Mucosa of rectum (tissue), 2 donors: Measurements from ENCODE around the gene DDX46.

Source experiments
- H3K27ac ChIP-seq, 2 donors: one replicate each; pipeline ENCODE4 v1.7.0; 2013; ENCODE audit warnings: inconsistent platforms in 2 of 2, low read depth in 2 of 2, low read length in 2 of 2
- H3K27me3 ChIP-seq, 2 donors: one replicate each; pipeline ENCODE4 v1.7.0; 2013; ENCODE audit warnings: low read length in 2 of 2; ENCODE audit not compliant: control insufficient read depth in 2 of 2, insufficient read depth in 2 of 2
- H3K36me3 ChIP-seq, 2 donors: one replicate each; pipeline ENCODE4 v1.7.0; 2013; ENCODE audit warnings: low read length in 2 of 2; ENCODE audit not compliant: control insufficient read depth in 2 of 2, insufficient read depth in 2 of 2
- H3K4me1 ChIP-seq, 2 donors: one replicate each; pipeline ENCODE4 v1.7.0; 2013; ENCODE audit warnings: low read length in 2 of 2, mild to moderate bottlenecking in 1 of 2; ENCODE audit not compliant: control insufficient read depth in 2 of 2, insufficient read depth in 2 of 2
- H3K4me3 ChIP-seq, 2 donors: one replicate each; pipeline ENCODE4 v1.7.0; 2013; ENCODE audit warnings: low read length in 2 of 2
- H3K9ac ChIP-seq, 2 donors: one replicate each; pipeline ENCODE4 v1.7.0; 2013; ENCODE audit warnings: low read length in 2 of 2, low read depth in 1 of 2, mild to moderate bottlenecking in 1 of 2
- H3K9me3 ChIP-seq, 2 donors: one replicate each; pipeline ENCODE4 v1.7.0; 2013; ENCODE audit warnings: low read length in 2 of 2; ENCODE audit not compliant: control insufficient read depth in 2 of 2
- donor health status: healthy.
- donor health status: Normal muscosa, but diverticular disease.

DDX46 gene

DNA sequence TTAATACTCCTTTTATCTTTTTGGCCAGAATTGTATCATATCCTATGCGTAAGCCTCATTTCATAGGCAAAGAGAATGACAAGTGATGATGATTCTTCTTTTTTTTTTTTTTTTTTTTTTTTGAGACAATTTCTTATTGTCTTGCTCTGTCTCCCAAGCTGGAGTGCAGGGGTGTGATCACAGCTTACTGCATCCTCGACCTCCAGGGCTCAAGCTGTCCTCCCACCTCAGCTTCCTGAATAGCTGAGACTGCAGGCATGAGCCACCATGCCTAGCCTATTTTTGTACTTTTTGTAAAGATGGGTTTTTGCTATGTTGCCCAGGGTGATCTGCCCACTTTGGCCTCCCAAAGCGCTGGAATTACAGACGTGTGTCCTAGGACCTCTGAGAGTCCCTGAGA lies 45.2 kb downstream of the DDX46 start:
- Histone ChIP-seq H3K9me3 (no peaks in the 10 kb centered on the region), H3K9ac (no peak overlapping the region), H3K36me3 (peaks cover 20 to 25% of the 10 kb centered on the region in 2 donors), H3K27ac (no peak overlapping the region), H3K4me3 (no peak overlapping the region), H3K27me3 (no peaks in the 10 kb centered on the region), H3K4me1 (no peaks in the 10 kb centered on the region)

GRCh38 chr5:134813407-134813806 lies 54.8 kb downstream of the DDX46 start:
- Histone ChIP-seq H3K4me3 (no peak overlapping the region), H3K36me3 (peaks cover 37 to 41% of the 10 kb centered on the region in 2 donors), H3K9me3 (no peaks in the 10 kb centered on the region), H3K9ac (no peak overlapping the region), H3K4me1 (no peaks in the 10 kb centered on the region), H3K27me3 (no peaks in the 10 kb centered on the region), H3K27ac (no peak overlapping the region)

DNA sequence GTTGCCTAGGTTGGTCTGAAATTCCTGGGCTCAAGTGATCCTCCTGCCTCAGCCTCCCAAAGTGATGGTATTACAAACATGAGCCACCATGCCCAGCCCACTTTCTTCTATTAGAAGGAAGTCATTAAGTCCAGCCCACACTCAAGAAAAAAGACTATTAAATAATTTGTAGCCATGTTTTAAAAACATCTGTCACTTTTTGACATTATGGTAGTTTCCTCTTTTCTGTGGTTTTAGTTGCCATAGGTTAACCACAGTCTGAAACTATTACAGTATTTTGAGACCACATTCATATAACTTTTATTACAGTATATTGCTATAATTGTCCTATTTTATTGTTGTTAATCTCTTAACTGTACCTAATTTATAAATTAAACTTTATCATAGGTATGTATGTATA lies 55.2 kb downstream of the DDX46 start:
- peaks cover 40 to 41% of the 10 kb centered on the region in 2 donors for H3K36me3 ChIP-seq
- no peaks in the 10 kb centered on the region for H3K4me1 ChIP-seq
- H3K9ac ChIP-seq: no peak overlapping the region
- H3K27ac ChIP-seq: no peak overlapping the region
- H3K9me3 ChIP-seq: no peaks in the 10 kb centered on the region
- no peak overlapping the region for H3K4me3 ChIP-seq
- H3K27me3 ChIP-seq: no peaks in the 10 kb centered on the region

DNA sequence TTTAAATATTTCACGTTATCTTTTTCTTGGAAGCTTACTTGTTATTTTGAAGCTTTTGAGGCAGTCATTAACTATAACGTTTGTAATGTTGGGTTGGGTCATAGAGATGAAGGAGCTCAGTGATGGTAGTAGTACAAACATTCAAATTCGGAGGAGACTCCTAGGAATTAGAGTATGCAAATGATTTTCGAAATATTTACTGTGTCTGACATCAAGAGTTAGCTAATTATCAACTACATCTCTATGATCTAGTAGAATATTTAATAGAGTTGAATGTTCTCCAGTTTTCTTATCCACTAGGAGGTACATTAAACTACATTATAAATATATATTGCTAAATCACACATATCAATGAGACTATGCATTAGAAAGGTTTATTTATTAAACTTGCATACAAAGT lies 58.4 kb downstream of the DDX46 start:
- Histone ChIP-seq H3K4me1 (no peaks in the 10 kb centered on the region), H3K9ac (no peak overlapping the region), H3K36me3 (peaks cover 34 to 50% of the 10 kb centered on the region in 2 donors), H3K27me3 (no peaks in the 10 kb centered on the region), H3K27ac (no peak overlapping the region), H3K4me3 (no peak overlapping the region), H3K9me3 (no peaks in the 10 kb centered on the region)

GRCh38 chr5:134818776-134819175 lies 60.2 kb downstream of the DDX46 start:
- Histone ChIP-seq H3K9me3 (no peaks in the 10 kb centered on the region), H3K27ac (no peak overlapping the region), H3K36me3 (peaks cover 34 to 49% of the 10 kb centered on the region in 2 donors)

DNA sequence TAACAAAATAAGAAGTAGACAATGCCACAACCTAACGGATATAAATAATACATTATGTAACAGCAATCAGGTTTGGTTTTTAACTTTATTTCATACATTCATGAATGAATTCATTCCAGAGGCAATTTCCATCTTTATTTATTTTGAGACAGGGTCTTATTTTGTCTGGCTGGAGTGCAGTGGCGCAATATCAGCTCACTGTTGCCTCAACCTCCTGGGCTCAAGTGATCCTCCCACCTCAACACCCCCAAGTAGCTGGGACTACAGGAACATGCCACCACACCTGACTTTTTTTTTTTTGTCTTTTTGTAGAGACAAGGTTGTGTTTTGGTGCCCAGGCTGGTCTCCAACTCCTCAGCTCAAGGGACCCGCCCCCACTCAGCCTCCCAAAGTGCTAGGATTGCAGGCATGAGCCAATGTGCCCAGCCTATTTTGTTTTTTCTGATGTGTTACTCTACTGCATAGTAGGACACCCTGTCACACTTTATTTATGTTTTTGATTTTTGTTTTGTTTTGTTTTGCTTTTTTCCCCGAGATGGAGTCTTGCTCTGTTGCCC lies 60.9 kb downstream of the DDX46 start:
- H3K27ac ChIP-seq: no peak overlapping the region
- peaks cover 33 to 46% of the 10 kb centered on the region in 2 donors for H3K36me3 ChIP-seq
- H3K27me3 ChIP-seq: no peaks in the 10 kb centered on the region
- H3K4me1 ChIP-seq: no peaks in the 10 kb centered on the region
- no peak overlapping the region for H3K4me3 ChIP-seq
- no peaks in the 10 kb centered on the region for H3K9me3 ChIP-seq
- no peak overlapping the region for H3K9ac ChIP-seq

More at GRCh38 chr5:134818776-134819175, 60.2 kb downstream of the DDX46 start:
- Histone ChIP-seq H3K9ac (no peak overlapping the region), H3K27me3 (no peaks in the 10 kb centered on the region), H3K4me1 (no peaks in the 10 kb centered on the region), H3K4me3 (no peak overlapping the region)

DNA sequence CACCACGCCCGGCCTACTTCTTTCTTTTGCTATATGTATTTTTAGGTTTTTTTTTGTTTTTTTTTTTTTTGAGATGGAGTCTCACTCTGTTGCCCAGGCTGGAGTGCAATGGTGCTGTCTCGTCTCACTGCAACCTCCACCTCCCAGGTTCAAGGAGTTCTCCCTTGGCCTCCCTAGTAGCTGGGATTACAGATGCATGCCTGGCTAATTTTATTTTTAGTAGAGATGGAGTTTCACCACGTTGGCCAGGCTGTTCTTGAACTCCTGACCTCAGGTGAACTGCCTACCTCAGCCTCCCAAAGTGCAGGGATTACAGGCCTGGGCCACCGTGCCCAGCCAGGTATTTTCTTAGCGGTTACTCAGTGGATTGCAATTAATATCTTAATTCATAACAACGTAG lies 63.3 kb downstream of the DDX46 start:
- Histone ChIP-seq H3K27me3 (no peaks in the 10 kb centered on the region), H3K27ac (no peak overlapping the region), H3K9ac (no peak overlapping the region), H3K4me1 (no peaks in the 10 kb centered on the region), H3K36me3 (peaks cover 41 to 51% of the 10 kb centered on the region in 2 donors), H3K4me3 (no peak overlapping the region), H3K9me3 (no peaks in the 10 kb centered on the region)

GRCh38 chr5:134824681-134825080 lies 66.1 kb downstream of the DDX46 start:
- Histone ChIP-seq H3K36me3 (peaks cover 35 to 48% of the 10 kb centered on the region in 2 donors), H3K27me3 (no peaks in the 10 kb centered on the region), H3K27ac (no peak overlapping the region), H3K4me1 (no peaks in the 10 kb centered on the region), H3K9ac (no peak overlapping the region), H3K4me3 (no peak overlapping the region), H3K9me3 (no peaks in the 10 kb centered on the region)

- no peaks in the 10 kb centered on the region for H3K9me3 ChIP-seq
- H3K27ac ChIP-seq: no peak overlapping the region
- no peaks in the 10 kb centered on the region for H3K27me3 ChIP-seq
- no peaks in the 10 kb centered on the region for H3K4me1 ChIP-seq
- no peak overlapping the region for H3K9ac ChIP-seq
- H3K4me3 ChIP-seq: no peak overlapping the region
- H3K36me3 ChIP-seq: peaks cover 32 to 46% of the 10 kb centered on the region in 2 donors
Measured at GRCh38 chr5:134825212-134825611, 66.6 kb downstream of the DDX46 start.

DNA sequence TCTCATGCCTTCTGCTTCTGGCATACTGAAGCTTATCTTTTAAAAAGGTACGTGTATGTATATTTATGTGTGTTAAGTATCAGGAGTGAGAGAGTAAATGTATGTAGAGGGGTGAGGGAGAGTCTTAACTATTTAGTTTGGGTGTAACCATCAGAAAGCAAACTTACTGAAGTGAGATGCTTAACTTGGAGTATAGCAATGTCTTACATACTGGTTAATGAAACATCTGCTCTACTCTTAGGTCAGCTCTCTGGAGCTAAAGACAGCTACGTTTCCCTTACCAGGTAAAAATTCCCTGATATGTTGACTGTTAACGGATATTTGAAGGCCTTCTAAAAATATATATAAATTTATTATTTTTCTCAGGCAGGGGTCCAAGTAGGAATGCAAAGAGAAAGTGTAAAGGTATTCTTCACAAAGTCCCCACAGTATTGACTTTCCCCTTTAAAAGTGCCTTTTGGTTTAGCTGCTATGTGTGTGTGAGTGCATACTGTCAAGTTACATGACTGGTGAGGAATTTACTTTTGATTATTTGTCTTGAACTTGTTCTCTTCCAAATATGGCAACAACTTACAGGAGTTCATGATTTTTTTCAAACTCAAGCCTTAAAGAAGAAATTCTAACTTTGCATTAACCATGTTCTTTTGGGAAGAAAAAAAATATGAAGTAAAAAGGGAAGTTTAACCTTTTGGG lies 74.9 kb downstream of the DDX46 start:
- H3K36me3 ChIP-seq: peaks cover 8 to 11% of the 10 kb centered on the region in 2 donors
- no peaks in the 10 kb centered on the region for H3K27me3 ChIP-seq
- no peak overlapping the region for H3K4me3 ChIP-seq
- H3K9me3 ChIP-seq: no peaks in the 10 kb centered on the region
- H3K4me1 ChIP-seq: no peaks in the 10 kb centered on the region
- no peak overlapping the region for H3K9ac ChIP-seq
- H3K27ac ChIP-seq: no peak overlapping the region
